Transverse colon (tissue), 4 donors: Measurements from ENCODE around the gene EZR. TPM values are rescaled to one million over a fixed set of nuclear protein-coding genes. Genes with fewer than 3 reads are reported as not detected.

Experiments
- DNase-seq: peaks from one replicate; pipeline ENCODE4 v3.0.0-alpha.2; 2019
- H3K27ac ChIP-seq, 4 donors: fragments of 200-600 bp; sonication (generic); 2 replicates each; pipeline ENCODE4 v1.5.1; 2016 to 2018; ENCODE audit warnings: inconsistent platforms in 4 of 4
- H3K27me3 ChIP-seq: fragments of 200-600 bp; sonication (generic); 2 replicates; pipeline ENCODE4 v1.5.1; 2017; ENCODE audit warnings: inconsistent platforms
- H3K36me3 ChIP-seq, 4 donors: fragments of 200-600 bp; sonication (generic); 2 replicates each; pipeline ENCODE4 v1.5.1; 2017 to 2019; ENCODE audit warnings: inconsistent platforms in 4 of 4
- H3K4me1 ChIP-seq, 4 donors: fragments of 200-600 bp; sonication (generic); 2 replicates each; pipeline ENCODE4 v1.5.1; 2017 to 2020; ENCODE audit warnings: inconsistent platforms in 4 of 4
- H3K4me3 ChIP-seq, 4 donors: fragments of 200-600 bp; sonication (generic); 1 replicate in 1 of 4; 2 replicates in 3 of 4; pipeline versions ENCODE4 v1.5.1 to v1.6.1; 2017 to 2019; ENCODE audit warnings: inconsistent platforms in 4 of 4
- H3K9me3 ChIP-seq, 2 donors: fragments of 200-600 bp; sonication (generic); 2 replicates each; pipeline ENCODE4 v1.5.1; 2017 to 2019; ENCODE audit warnings: inconsistent platforms in 2 of 2
- EP300 ChIP-seq: sonication (generic); formaldehyde crosslinking; IDR thresholded peaks from one replicate; pipeline ENCODE4 v1.6.1; 2017; ENCODE audit warnings: antibody characterized with exemption, low read depth
- POLR2A ChIP-seq: fragments of 450-650 bp; IDR thresholded peaks from one replicate; pipeline ENCODE4 v1.6.1; 2016; ENCODE audit warnings: antibody characterized with exemption, mild to moderate bottlenecking, moderate library complexity
- POLR2AphosphoS5 ChIP-seq, 3 donors: sonication (generic); formaldehyde crosslinking; IDR thresholded peaks; one replicate each; pipeline ENCODE4 v1.6.1; 2016; ENCODE audit warnings: antibody characterized with exemption in 3 of 3
- WGBS, 2 donors: methylation state at CpG; one replicate each; pipeline ENCODE4 v1.1.5; 2018; ENCODE audit warnings: low coverage in 1 of 2; 5-methylcytosine and 5-hydroxymethylcytosine counted together
- in situ Hi-C, 4 donors: fragments of 200-750 bp; cut with MboI; loops; one replicate each; pipeline versions ENCODE4 v1.15.0 to v1.15.1; 2017; ENCODE audit warnings: low sequenced_read_pairs in 3 of 4, low pct_ligation_motif_present in 1 of 4, low pct_unique_long_range_greater_than_20kb in 1 of 4
- intact Hi-C: fragments of 100-400 bp; cut with DNase I; formaldehyde crosslinking; loops from one replicate; pipeline ENCODE4 v1.15.1; 2023; ENCODE audit warnings: low total_unique reads
- total RNA-seq, 4 donors: library from RNA; depleted of rRNA; stranded (reverse); fragments of >200 nt; gene quantifications; one replicate each; pipeline ENCODE4 v1.1.0, GENCODE V29; 2016
- TF ChIP-seq, protein P1 (sequence below), 5 experiments: fragments of 200-600 bp in 3 of 5; fragments of 450-650 bp in 2 of 5; sonication (generic) in 3 of 5; IDR thresholded peaks; 1 replicate in 2 of 5; 2 replicates in 3 of 5; pipeline ENCODE4 v1.5.1; 2016 to 2017; ENCODE audit warnings: antibody characterized with exemption in 5 of 5, inconsistent platforms in 3 of 5, mild to moderate bottlenecking in 2 of 5, moderate library complexity in 1 of 5

Gene EZR
- total RNA-seq, 4 donors from 2014 or later: 149 to 430 (median 319) TPM

GRCh38 chr6:158774717-158775449, 44.3 kb downstream of the EZR start:
- no peak overlapping the region for H3K4me3 ChIP-seq
- H3K4me1 ChIP-seq: peaks cover 13 to 51% (median 35%) of the 10 kb centered on the region in 4 donors
- H3K9me3 ChIP-seq: no peaks in the 10 kb centered on the region
- intact Hi-C loops: no loop called here
- 90 to 94% methylated on average over 10 to 17 of the region's 17 CpGs for WGBS, 2 donors
- TF ChIP-seq POLR2A: no peak
- no peak for TF ChIP-seq EP300
- no peak for TF ChIP-seq POLR2AphosphoS5 (IDR thresholded peaks at IDR 0.05)
- TF ChIP-seq, protein P1, sequence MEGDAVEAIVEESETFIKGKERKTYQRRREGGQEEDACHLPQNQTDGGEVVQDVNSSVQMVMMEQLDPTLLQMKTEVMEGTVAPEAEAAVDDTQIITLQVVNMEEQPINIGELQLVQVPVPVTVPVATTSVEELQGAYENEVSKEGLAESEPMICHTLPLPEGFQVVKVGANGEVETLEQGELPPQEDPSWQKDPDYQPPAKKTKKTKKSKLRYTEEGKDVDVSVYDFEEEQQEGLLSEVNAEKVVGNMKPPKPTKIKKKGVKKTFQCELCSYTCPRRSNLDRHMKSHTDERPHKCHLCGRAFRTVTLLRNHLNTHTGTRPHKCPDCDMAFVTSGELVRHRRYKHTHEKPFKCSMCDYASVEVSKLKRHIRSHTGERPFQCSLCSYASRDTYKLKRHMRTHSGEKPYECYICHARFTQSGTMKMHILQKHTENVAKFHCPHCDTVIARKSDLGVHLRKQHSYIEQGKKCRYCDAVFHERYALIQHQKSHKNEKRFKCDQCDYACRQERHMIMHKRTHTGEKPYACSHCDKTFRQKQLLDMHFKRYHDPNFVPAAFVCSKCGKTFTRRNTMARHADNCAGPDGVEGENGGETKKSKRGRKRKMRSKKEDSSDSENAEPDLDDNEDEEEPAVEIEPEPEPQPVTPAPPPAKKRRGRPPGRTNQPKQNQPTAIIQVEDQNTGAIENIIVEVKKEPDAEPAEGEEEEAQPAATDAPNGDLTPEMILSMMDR (IDR thresholded peaks at IDR 0.05): no peak
- H3K27me3 ChIP-seq: no peaks in the 10 kb centered on the region
- peaks cover 0 to 30% (median 11%) of the 10 kb centered on the region in 4 donors for H3K36me3 ChIP-seq
- in situ Hi-C loops: no loop called here
- H3K27ac ChIP-seq: peak overlapping the region in 3 of 4 donors; percentile 81 to 87 (median 83)
- no peak for DNase-seq

- intact Hi-C loops: no loop called here
- in situ Hi-C loops: no loop called here
- Histone ChIP-seq H3K9me3 (no peaks in the 10 kb centered on the region), H3K36me3 (peaks cover 0 to 40% (median 17%) of the 10 kb centered on the region in 4 donors), H3K4me3 (no peak overlapping the region), H3K27me3 (no peaks in the 10 kb centered on the region), H3K27ac (peak overlapping the region; percentile 81 to 87 (median 85)), H3K4me1 (peaks cover 13 to 41% (median 35%) of the 10 kb centered on the region in 4 donors)
- DNase-seq: no peak
- WGBS, 2 donors: 63 to 64% methylated on average over 4 to 21 of the region's 21 CpGs
- TF ChIP-seq EP300 (no peak), POLR2A (no peak), POLR2AphosphoS5 (IDR thresholded peaks at IDR 0.05) (peak in 2 of 3 donors; percentile 4 to 5)
- TF ChIP-seq, protein P1 (IDR thresholded peaks at IDR 0.05): no peak
These were observed 45.4 kb downstream of the EZR start for GRCh38 chr6:158773581-158774449.

- peak overlapping the region; percentile 81 to 87 (median 85) for H3K27ac ChIP-seq
- in situ Hi-C loops (no loop called here), intact Hi-C loops (no loop called here)
- WGBS, 2 donors: 42% methylated on average over 6 of the region's 6 CpGs; no CpG with 5 or more reads in 1 of the 2 donors
- TF ChIP-seq, protein P1 (IDR thresholded peaks at IDR 0.05): no peak
- TF ChIP-seq POLR2AphosphoS5 (IDR thresholded peaks at IDR 0.05) (peak in 2 of 3 donors; percentile 66 to 70), POLR2A (peak; percentile 20), EP300 (peak; percentile 45)
- peak; percentile 85 for DNase-seq
- peaks cover 13 to 32% (median 31%) of the 10 kb centered on the region in 4 donors for H3K4me1 ChIP-seq
- H3K27me3 ChIP-seq: no peaks in the 10 kb centered on the region
- H3K4me3 ChIP-seq: no peak overlapping the region
- no peaks in the 10 kb centered on the region for H3K9me3 ChIP-seq
- peaks cover 0 to 50% (median 21%) of the 10 kb centered on the region in 4 donors for H3K36me3 ChIP-seq
These were observed 46.3 kb downstream of the EZR start for GRCh38 chr6:158772851-158773371.

DNA sequence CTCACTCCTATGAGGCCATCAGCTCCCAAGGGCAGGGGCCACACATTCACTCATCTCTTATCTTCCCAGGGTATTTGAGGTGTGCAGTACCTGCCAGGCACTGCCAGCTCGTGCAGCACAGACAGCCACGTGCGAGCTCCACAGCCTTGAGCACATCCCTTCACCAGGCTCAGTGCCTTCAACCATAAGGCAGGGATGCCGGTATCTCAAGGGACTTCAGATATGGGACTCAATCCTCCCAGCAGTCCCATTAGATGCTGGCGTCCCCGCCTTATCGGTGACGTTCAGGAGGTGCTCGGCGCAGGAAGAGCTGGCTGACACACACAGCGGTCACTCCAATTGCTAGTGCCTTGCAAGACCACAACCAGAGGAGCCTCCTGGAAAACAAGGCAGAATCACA, 47.0 kb downstream of the EZR start:
- DNase-seq: no peak
- Histone ChIP-seq H3K27ac (peak overlapping the region; percentile 81 to 87 (median 85)), H3K4me1 (peaks cover 13 to 27% (median 25%) of the 10 kb centered on the region in 4 donors), H3K27me3 (no peaks in the 10 kb centered on the region), H3K9me3 (no peaks in the 10 kb centered on the region), H3K4me3 (no peak overlapping the region), H3K36me3 (peaks cover 0 to 57% (median 24%) of the 10 kb centered on the region in 4 donors)
- in situ Hi-C loops (no loop called here), intact Hi-C loops (no loop called here)
- TF ChIP-seq EP300: no peak
- peak in 2 of 3 donors; percentile 11 to 13 for TF ChIP-seq POLR2AphosphoS5 (IDR thresholded peaks at IDR 0.05)
- no peak for TF ChIP-seq POLR2A
- 94% methylated on average over 11 of the region's 11 CpGs; no CpG with 5 or more reads in 1 of the 2 donors for WGBS, 2 donors
